SJSA1 (cell line): ENCODE measurements around the gene CYP2C8. TPM values are rescaled to one million over a fixed set of nuclear protein-coding genes. Genes with fewer than 3 reads are reported as not detected.
"Not testable (repeated sequence)": the region's sequence is repeated elsewhere in the genome, so short reads cannot be mapped to it uniquely, and the experiment has no call there.

Experiments
- DNase-seq, 2 experiments: peaks; one replicate each; pipeline ENCODE4 v3.0.0-alpha.2; 2015 to 2020; ENCODE audit warnings: low spot score in 2 of 2, low read depth in 1 of 2
- H3K27ac ChIP-seq: fragments of 250-450 bp; sonication (Bioruptor Pico); 2 replicates; pipeline ENCODE4 v1.5.1; 2020; ENCODE audit warnings: mild to moderate bottlenecking, moderate library complexity
- H3K27me3 ChIP-seq: fragments of 250-450 bp; sonication (Bioruptor Pico); replicated peaks from 2 replicates; pipeline ENCODE4 v1.5.1; 2020; ENCODE audit warnings: mild to moderate bottlenecking, moderate library complexity
- H3K36me3 ChIP-seq: fragments of 250-450 bp; sonication (Bioruptor Pico); 2 replicates; pipeline ENCODE4 v1.5.1; 2020; ENCODE audit warnings: mild to moderate bottlenecking
- H3K4me1 ChIP-seq: fragments of 250-450 bp; sonication (Bioruptor Pico); replicated peaks from 2 replicates; pipeline ENCODE4 v1.6.1; 2021; ENCODE audit warnings: mild to moderate bottlenecking
- H3K4me3 ChIP-seq: fragments of 250-450 bp; sonication (Bioruptor Pico); 2 replicates; pipeline ENCODE4 v1.5.1; 2020; ENCODE audit warnings: mild to moderate bottlenecking
- H3K9me3 ChIP-seq: fragments of 250-450 bp; sonication (Bioruptor Pico); replicated peaks from 2 replicates; pipeline ENCODE4 v1.5.1; 2020; ENCODE audit warnings: mild to moderate bottlenecking
- total RNA-seq: library from RNA; depleted of rRNA; stranded (reverse); fragments of >200 nt; shearing (Covaris generic); gene quantifications from 2 replicates; pipeline ENCODE4 v1.2.3, GENCODE V29; 2014; rRNA removed

Gene CYP2C8
- not detected in 2 replicates for total RNA-seq

GRCh38 chr10:95069286-95069685 lies at the start of gene CYP2C8:
TSS of gene CYP2C8 (minus strand) at chr10:95069497. CDS start at chr10:95069402, 95 bp downstream.
- Histone ChIP-seq H3K27ac (no peak within 1 kb of the TSS), H3K36me3 (no peaks in the 10 kb centered on the region), H3K9me3 (no peaks in the 10 kb centered on the region), H3K27me3 (no peaks in the 10 kb centered on the region), H3K4me1 (no peaks in the 10 kb centered on the region), H3K4me3 (no peak within 1 kb of the TSS)
- DNase-seq: no peak

- Histone ChIP-seq H3K27me3 (no peaks in the 10 kb centered on the region), H3K9me3 (no peaks in the 10 kb centered on the region), H3K27ac (no peak overlapping the region), H3K4me3 (no peak overlapping the region), H3K36me3 (no peaks in the 10 kb centered on the region), H3K4me1 (no peaks in the 10 kb centered on the region)
- no peak for DNase-seq
These were observed 47.6 kb upstream of the CYP2C8 start for GRCh38 chr10:95116869-95117269.

GRCh38 chr10:95110823-95111222 lies 41.5 kb upstream of the CYP2C8 start:
- H3K4me3 ChIP-seq, H3K27ac ChIP-seq, H3K4me1 ChIP-seq, DNase-seq, H3K36me3 ChIP-seq, H3K27me3 ChIP-seq, H3K9me3 ChIP-seq: not testable (repeated sequence)

GRCh38 chr10:95097805-95098204 lies 28.5 kb upstream of the CYP2C8 start:
- Histone ChIP-seq H3K9me3 (no peaks in the 10 kb centered on the region), H3K4me3 (no peak overlapping the region), H3K4me1 (no peaks in the 10 kb centered on the region), H3K27ac (no peak overlapping the region), H3K27me3 (no peaks in the 10 kb centered on the region), H3K36me3 (no peaks in the 10 kb centered on the region)
- DNase-seq: no peak

GRCh38 chr10:95096143-95096542 lies 26.8 kb upstream of the CYP2C8 start:
- no peaks in the 10 kb centered on the region for H3K4me1 ChIP-seq
- no peak overlapping the region for H3K4me3 ChIP-seq
- H3K27ac ChIP-seq: no peak overlapping the region
- no peak for DNase-seq
- no peaks in the 10 kb centered on the region for H3K36me3 ChIP-seq
- 0 out of 2 replicates have a peak, but pooled peaks cover 2% of the 10 kb centered on the region for H3K27me3 ChIP-seq
- no peaks in the 10 kb centered on the region for H3K9me3 ChIP-seq

GRCh38 chr10:95079626-95080025 lies 10.3 kb upstream of the CYP2C8 start:
- H3K4me1 ChIP-seq, H3K36me3 ChIP-seq, H3K9me3 ChIP-seq, DNase-seq, H3K27ac ChIP-seq, H3K27me3 ChIP-seq, H3K4me3 ChIP-seq: not testable (repeated sequence)

- Histone ChIP-seq H3K36me3 (no peaks in the 10 kb centered on the region), H3K4me1 (no peaks in the 10 kb centered on the region), H3K27me3 (no peaks in the 10 kb centered on the region; the same call in none of the 2 replicates), H3K27ac (no peak overlapping the region), H3K4me3 (no peak overlapping the region), H3K9me3 (no peaks in the 10 kb centered on the region)
- DNase-seq: no peak
These were observed 8.3 kb upstream of the CYP2C8 start for GRCh38 chr10:95077556-95077955.

GRCh38 chr10:95071107-95071660 lies 1.9 kb upstream of the CYP2C8 start:
- Histone ChIP-seq H3K27ac (no peak overlapping the region), H3K36me3 (no peaks in the 10 kb centered on the region), H3K9me3 (no peaks in the 10 kb centered on the region), H3K4me1 (no peaks in the 10 kb centered on the region), H3K27me3 (no peaks in the 10 kb centered on the region; the same call in none of the 2 replicates), H3K4me3 (no peak overlapping the region)
- no peak for DNase-seq

- not testable (repeated sequence) for H3K4me3 ChIP-seq, H3K4me1 ChIP-seq, H3K27me3 ChIP-seq, H3K27ac ChIP-seq, H3K9me3 ChIP-seq, DNase-seq, H3K36me3 ChIP-seq
These were observed 5.2 kb downstream of the CYP2C8 start for GRCh38 chr10:95064125-95064524.

GRCh38 chr10:95056744-95057363 lies 12.4 kb downstream of the CYP2C8 start:
- Histone ChIP-seq H3K4me3 (no peak overlapping the region), H3K4me1 (no peaks in the 10 kb centered on the region), H3K27me3 (no peaks in the 10 kb centered on the region), H3K36me3 (no peaks in the 10 kb centered on the region), H3K9me3 (no peaks in the 10 kb centered on the region), H3K27ac (no peak overlapping the region)
- no peak for DNase-seq

- Histone ChIP-seq H3K27ac (no peak overlapping the region), H3K36me3 (no peaks in the 10 kb centered on the region), H3K4me1 (no peaks in the 10 kb centered on the region), H3K27me3 (0 out of 2 replicates have a peak, but pooled peaks cover 3% of the 10 kb centered on the region), H3K4me3 (no peak overlapping the region), H3K9me3 (no peaks in the 10 kb centered on the region)
- no peak for DNase-seq
These were observed 19.4 kb downstream of the CYP2C8 start for GRCh38 chr10:95049919-95050318.

GRCh38 chr10:95048206-95048605 lies 21.1 kb downstream of the CYP2C8 start:
- no peak for DNase-seq

GRCh38 chr10:95039281-95039680 lies 30.0 kb downstream of the CYP2C8 start:
- Histone ChIP-seq H3K4me3 (no peak overlapping the region), H3K4me1 (no peaks in the 10 kb centered on the region), H3K27me3 (no peaks in the 10 kb centered on the region), H3K36me3 (no peaks in the 10 kb centered on the region), H3K9me3 (no peaks in the 10 kb centered on the region), H3K27ac (no peak overlapping the region)
- no peak for DNase-seq

More at GRCh38 chr10:95048206-95048605, 21.1 kb downstream of the CYP2C8 start:
- 0 out of 2 replicates have a peak, but pooled peaks cover 3% of the 10 kb centered on the region for H3K27me3 ChIP-seq
- no peak overlapping the region for H3K4me3 ChIP-seq
- H3K27ac ChIP-seq: no peak overlapping the region
- H3K4me1 ChIP-seq: no peaks in the 10 kb centered on the region
- H3K9me3 ChIP-seq: no peaks in the 10 kb centered on the region
- no peaks in the 10 kb centered on the region for H3K36me3 ChIP-seq

- no peak for DNase-seq
- no peaks in the 10 kb centered on the region for H3K9me3 ChIP-seq
- no peaks in the 10 kb centered on the region for H3K36me3 ChIP-seq
- H3K4me1 ChIP-seq: no peaks in the 10 kb centered on the region
- H3K27ac ChIP-seq: no peak overlapping the region
- no peaks in the 10 kb centered on the region for H3K27me3 ChIP-seq
- no peak overlapping the region for H3K4me3 ChIP-seq
These were observed 33.7 kb downstream of the CYP2C8 start for GRCh38 chr10:95035332-95036295.
